ENCODE results near the gene CEPT1.

Gene CEPT1

GRCh38 chr1:111147948-111148347 is 7.9 kb downstream of the CEPT1 start:
- no peak for DNase-seq

GRCh38 chr1:111148376-111148881 is 8.4 kb downstream of the CEPT1 start:
- DNase-seq: no peak

- DNase-seq: no peak
These were observed 11.8 kb downstream of the CEPT1 start for GRCh38 chr1:111151838-111152237.

- no peak for DNase-seq
These were observed 14.3 kb downstream of the CEPT1 start for GRCh38 chr1:111154021-111154999.

- no peak for DNase-seq
These were observed 17.4 kb downstream of the CEPT1 start for GRCh38 chr1:111157431-111157830.

GRCh38 chr1:111161843-111162487 is 21.9 kb downstream of the CEPT1 start:
- no peak for DNase-seq

- no peak for DNase-seq
These were observed 22.5 kb downstream of the CEPT1 start for GRCh38 chr1:111162488-111162880.

- DNase-seq: no peak
These were observed 23.3 kb downstream of the CEPT1 start for GRCh38 chr1:111163363-111163762.

- DNase-seq: no peak
These were observed 24.1 kb downstream of the CEPT1 start for GRCh38 chr1:111164151-111164550.

GRCh38 chr1:111172463-111172862 is 32.4 kb downstream of the CEPT1 start:
- no peak for DNase-seq

GRCh38 chr1:111174070-111174469 is 34.0 kb downstream of the CEPT1 start:
- DNase-seq: no peak

GRCh38 chr1:111175349-111175748 is 35.3 kb downstream of the CEPT1 start:
- DNase-seq: no peak

- no peak for DNase-seq
These were observed 36.7 kb downstream of the CEPT1 start for GRCh38 chr1:111176678-111177077.

GRCh38 chr1:111179968-111180533 is 40.0 kb downstream of the CEPT1 start:
- DNase-seq: no peak

GRCh38 chr1:111182052-111182451 is 42.0 kb downstream of the CEPT1 start:
- no peak for DNase-seq

GRCh38 chr1:111183308-111184069 is 43.5 kb downstream of the CEPT1 start:
- no peak for DNase-seq

- DNase-seq: no peak
These were observed 44.6 kb downstream of the CEPT1 start for GRCh38 chr1:111184663-111185062.

- no peak for DNase-seq
These were observed 51.0 kb downstream of the CEPT1 start for GRCh38 chr1:111190931-111191451.

GRCh38 chr1:111191496-111191895 is 51.5 kb downstream of the CEPT1 start:
- no peak for DNase-seq

GRCh38 chr1:111192074-111192473 is 52.1 kb downstream of the CEPT1 start:
- DNase-seq: no peak

- no peak for DNase-seq
These were observed 52.9 kb downstream of the CEPT1 start for GRCh38 chr1:111192658-111193519.
